Activated CD4-positive, alpha-beta T cell treated with anti-CD3 and anti-CD28 coated beads, Interleukin-2, amount 50 U/mL, for 16 hours (primary cell): ENCODE measurements around the gene USP32.
A peak's percentile ranks its signal among the peaks of the same experiment; 100 is the strongest.
"Not testable (repeated sequence)": the region's sequence is repeated elsewhere in the genome, so short reads cannot be mapped to it uniquely, and the experiment has no call there.

ENCODE experiments used
- DNase-seq: peaks from one replicate; pipeline ENCODE4 v3.0.0-alpha.2; 2020

Gene USP32, protein sequence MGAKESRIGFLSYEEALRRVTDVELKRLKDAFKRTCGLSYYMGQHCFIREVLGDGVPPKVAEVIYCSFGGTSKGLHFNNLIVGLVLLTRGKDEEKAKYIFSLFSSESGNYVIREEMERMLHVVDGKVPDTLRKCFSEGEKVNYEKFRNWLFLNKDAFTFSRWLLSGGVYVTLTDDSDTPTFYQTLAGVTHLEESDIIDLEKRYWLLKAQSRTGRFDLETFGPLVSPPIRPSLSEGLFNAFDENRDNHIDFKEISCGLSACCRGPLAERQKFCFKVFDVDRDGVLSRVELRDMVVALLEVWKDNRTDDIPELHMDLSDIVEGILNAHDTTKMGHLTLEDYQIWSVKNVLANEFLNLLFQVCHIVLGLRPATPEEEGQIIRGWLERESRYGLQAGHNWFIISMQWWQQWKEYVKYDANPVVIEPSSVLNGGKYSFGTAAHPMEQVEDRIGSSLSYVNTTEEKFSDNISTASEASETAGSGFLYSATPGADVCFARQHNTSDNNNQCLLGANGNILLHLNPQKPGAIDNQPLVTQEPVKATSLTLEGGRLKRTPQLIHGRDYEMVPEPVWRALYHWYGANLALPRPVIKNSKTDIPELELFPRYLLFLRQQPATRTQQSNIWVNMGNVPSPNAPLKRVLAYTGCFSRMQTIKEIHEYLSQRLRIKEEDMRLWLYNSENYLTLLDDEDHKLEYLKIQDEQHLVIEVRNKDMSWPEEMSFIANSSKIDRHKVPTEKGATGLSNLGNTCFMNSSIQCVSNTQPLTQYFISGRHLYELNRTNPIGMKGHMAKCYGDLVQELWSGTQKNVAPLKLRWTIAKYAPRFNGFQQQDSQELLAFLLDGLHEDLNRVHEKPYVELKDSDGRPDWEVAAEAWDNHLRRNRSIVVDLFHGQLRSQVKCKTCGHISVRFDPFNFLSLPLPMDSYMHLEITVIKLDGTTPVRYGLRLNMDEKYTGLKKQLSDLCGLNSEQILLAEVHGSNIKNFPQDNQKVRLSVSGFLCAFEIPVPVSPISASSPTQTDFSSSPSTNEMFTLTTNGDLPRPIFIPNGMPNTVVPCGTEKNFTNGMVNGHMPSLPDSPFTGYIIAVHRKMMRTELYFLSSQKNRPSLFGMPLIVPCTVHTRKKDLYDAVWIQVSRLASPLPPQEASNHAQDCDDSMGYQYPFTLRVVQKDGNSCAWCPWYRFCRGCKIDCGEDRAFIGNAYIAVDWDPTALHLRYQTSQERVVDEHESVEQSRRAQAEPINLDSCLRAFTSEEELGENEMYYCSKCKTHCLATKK (N-terminal part only)

GRCh38 chr17:60392042-60392844 lies at the start of gene USP32:
Gene USP32 (minus strand): TSS chr17:60392133. CDS start chr17:60391939, 194 bp downstream.
- peak; percentile 100 for DNase-seq

DNA sequence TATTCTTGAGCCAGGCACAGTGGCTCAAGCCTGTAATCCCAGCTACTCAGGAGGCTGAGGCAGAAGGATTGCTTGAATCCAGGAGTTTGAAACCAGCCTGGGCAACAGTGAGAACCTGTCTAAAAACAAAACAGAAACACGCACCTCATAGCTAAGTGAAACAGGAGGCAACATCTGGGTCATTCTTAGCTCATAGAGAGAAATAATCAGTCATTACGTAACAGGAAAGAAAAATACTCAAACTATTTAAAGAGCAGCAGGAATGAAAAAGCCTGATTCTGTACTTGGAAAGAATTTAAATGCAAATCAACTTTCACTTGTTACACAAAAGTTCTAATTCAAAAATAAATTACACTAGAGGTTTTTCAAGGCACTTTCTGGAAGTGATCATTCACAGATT lies 47.6 kb upstream of the USP32 start:
- peak; percentile 14 for DNase-seq

- no peak for DNase-seq
These were observed 44.7 kb upstream of the USP32 start for GRCh38 chr17:60436676-60437075.

- peak; percentile 74 for DNase-seq
These were observed 43.6 kb upstream of the USP32 start for GRCh38 chr17:60435244-60436167.

DNA sequence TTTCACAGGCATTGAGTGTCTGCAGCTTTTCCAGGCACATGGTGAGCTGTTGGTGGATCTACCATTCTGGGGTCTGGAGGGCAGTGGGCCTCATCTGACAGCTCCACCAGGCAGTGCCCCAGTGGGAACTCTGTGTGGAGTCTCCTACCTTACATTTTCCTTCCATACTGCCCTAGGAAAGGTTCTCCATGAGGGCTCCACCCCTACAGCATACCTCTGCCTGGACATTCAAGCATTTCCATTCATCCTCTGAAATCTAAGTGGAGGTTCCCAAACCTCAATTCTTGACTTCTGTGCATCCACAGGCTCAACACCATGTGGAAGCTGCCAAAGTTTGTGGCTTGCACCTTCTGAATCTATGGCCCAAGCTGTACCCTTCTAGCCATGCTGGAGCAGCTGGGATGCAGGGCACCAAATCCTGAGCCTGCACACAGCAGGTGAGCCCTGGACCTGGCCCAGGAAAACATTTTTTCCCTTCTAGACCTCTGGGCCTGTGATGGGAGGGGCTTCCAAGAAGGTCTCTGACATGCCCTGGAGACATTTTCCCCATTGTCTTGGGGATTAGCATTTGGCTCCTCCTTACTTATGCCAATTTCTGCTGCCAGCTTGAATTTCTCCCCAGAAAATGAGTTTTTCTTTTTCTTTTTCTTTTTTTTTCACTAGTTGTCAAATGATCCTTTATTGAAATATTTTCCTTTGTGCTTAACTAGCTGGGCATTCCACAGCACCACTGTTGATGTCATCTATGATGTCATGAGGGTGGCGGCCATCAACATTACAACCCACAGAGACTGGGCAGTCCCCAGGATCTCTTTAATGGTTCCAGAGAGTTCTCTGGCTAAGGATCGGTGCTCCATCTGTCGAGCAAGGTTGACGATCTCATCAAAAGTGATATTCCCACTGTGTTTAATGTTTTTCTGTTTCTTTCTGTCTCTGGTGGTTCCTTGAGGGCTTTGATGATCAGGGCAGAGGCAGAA lies 41.4 kb upstream of the USP32 start:
- not testable (repeated sequence) for DNase-seq

DNA sequence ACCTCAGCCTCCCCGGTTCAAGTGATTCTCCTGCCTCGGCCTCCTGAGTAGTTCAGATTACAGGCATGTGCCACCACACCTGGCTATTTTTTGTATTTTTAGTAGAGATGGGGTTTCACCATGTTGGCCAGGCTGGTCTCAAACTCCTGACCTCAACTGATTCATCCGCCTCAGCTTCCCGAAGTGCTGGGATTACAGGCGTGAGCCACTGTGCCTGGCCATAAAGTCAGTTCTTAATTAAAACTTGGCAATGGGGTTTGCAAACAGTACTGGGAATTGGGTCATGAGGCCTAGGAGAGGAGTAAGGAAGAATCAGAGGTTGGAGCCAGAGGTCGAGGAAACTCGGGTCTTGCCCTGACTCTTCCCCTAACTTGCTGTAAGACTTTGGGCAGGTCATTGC lies 38.6 kb upstream of the USP32 start:
- not testable (repeated sequence) for DNase-seq

DNA sequence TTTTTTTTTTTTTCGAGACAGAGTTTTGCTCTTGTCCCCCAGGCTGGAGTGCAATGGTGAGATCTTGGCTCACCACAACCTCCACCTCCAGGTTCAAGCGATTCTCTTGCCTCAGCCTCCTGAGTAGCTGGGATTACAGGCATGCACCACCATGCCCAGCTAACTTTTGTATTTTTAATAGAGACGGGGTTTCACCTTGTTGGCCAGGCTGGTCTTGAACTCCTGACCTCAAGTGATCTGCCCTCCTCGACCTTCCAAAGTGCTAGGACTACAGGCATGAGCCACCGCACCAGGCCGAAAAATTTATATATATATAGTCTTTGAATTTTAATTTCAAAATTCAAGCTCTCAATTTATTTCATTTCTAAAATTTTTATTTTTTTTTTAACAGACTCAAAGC lies 36.6 kb upstream of the USP32 start:
- not testable (repeated sequence) for DNase-seq

DNA sequence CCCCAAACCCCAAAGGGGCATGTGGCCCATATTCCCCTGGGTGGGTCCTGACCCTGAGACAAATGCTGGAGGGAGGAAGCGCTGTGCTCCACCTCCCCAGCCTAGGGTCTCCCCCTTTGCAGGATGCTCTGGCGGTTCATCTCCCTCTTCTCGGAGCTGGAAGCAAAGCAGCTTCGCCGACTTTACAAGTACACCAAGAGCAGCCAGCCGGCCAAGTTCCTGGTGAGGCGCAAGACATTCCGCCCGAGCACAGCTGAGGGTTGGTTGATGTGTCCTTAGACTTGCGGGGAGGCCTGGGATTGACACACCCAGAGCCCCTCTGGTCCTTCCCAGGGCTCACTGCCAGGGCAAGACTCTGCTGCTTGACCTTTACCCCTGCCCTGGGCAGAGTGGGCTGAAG lies 34.7 kb upstream of the USP32 start:
- DNase-seq, result no peak

GRCh38 chr17:60425626-60426025 lies 33.7 kb upstream of the USP32 start:
- DNase-seq, result no peak

GRCh38 chr17:60423865-60424264 lies 31.9 kb upstream of the USP32 start:
- no peak for DNase-seq

DNA sequence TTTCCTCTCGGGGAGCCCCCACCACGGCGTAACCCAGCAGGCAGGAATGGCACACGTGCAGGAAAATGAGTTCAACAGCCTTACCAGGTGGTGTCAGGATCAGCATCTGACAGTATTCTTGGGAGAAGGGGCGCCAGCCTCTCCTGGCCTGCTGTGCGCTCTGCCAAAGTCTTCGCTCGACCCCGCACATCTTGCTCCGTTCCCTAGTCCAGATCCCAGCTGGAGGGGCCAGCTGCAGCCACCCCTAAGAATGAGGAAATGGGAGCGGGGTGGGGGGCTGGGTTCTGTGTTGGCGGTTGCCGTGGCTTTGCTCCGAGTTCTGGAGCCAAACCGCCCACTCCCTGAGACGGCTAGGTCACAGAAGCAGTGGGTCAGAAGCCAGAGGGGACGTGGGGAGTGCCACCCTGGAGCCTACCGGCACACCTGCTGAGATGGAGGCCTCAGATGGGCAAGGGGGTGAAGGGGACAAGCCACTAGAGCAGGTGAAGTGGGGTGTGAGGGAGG lies 30.3 kb upstream of the USP32 start, which contains the start of gene CHCT1:
CHCT1 (plus strand) TSS at position 328 of the 504 bp plus-strand sequence; CDS start at position 432, 104 bp downstream.
- no peak for DNase-seq

- DNase-seq, result peak; percentile 80
These were observed 29.6 kb upstream of the USP32 start for GRCh38 chr17:60421273-60422161.

GRCh38 chr17:60419875-60420274 lies 27.9 kb upstream of the USP32 start:
- not testable (repeated sequence) for DNase-seq

- DNase-seq, result not testable (repeated sequence)
These were observed 27.1 kb upstream of the USP32 start for GRCh38 chr17:60419003-60419402.

- DNase-seq, result no peak
These were observed 24.5 kb upstream of the USP32 start for GRCh38 chr17:60416368-60416925.

GRCh38 chr17:60415146-60415545 lies 23.2 kb upstream of the USP32 start:
- no peak for DNase-seq

DNA sequence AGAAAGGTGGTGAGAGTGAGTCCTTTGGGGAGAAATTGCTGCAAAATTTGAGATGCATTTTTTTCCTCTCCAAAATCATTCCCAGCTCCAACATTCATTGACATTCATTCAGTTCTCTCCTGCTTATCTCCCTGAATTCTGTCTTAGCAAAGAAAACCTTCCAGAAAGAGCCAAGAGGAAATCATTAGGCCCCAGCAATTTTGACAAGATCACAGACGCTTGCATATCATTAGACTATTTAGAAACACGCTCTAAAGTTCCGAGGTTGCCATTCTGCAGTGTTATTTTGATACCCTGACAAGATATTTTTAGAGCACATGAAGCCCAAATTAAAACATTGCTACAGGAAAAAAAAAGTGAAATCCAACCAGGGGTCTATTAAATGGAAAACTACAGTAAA lies 20.8 kb upstream of the USP32 start:
- DNase-seq, result no peak

DNA sequence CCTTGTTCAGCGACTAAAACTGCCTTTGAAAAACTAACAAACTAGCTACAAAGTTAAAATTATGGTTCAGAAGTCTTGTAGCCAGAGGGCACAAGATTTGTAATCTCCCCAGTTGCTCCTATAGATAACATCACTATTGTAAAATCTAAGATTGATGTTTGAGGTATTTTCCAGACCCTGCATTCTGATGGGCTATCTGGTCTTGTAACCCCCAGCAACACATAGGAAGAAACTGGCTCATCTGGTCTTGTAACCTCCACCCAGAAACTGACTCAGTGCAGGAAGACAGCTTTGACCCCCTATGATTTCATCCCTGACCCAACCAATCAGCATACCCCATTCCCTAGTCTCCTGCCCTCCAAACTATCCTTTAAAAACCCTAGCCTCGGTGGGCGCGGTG lies 18.1 kb upstream of the USP32 start:
- DNase-seq, result no peak
